Calu3 (cell line): ENCODE data around the gene ELMO1. TPM values are rescaled to one million over a fixed set of nuclear protein-coding genes. Genes with fewer than 3 reads are reported as not detected.

Experiments used
- BruUV-seq: library from RNA; stranded (reverse); fragments of 400-500 nt; replicated peaks from 2 replicates; lab custom pipeline; 2021; lab: Mats Ljungman, UMichigan
- CTCF ChIA-PET: fragments of 300-600 bp; sonication (Branson Sonifier 250); formaldehyde crosslinking; loops from one replicate; lab custom pipeline; 2022; ENCODE audit warnings: antibody characterized with exemption; lab: Charles Lee
- DNase-seq: peaks from one replicate; pipeline ENCODE4 v3.0.0; 2022
- H3K27ac Mint-ChIP-seq: one replicate; pipeline ENCODE4 v1.8.0; 2022; ENCODE audit warnings: mixed read lengths; ENCODE audit not compliant: unreplicated experiment
- H3K27me3 Mint-ChIP-seq: one replicate; pipeline ENCODE4 v1.8.0; 2022; ENCODE audit warnings: mixed read lengths; ENCODE audit not compliant: unreplicated experiment
- H3K36me3 Mint-ChIP-seq: one replicate; pipeline ENCODE4 v1.8.0; 2022; ENCODE audit warnings: mild to moderate bottlenecking, moderate library complexity, mixed read lengths; ENCODE audit not compliant: insufficient read depth, unreplicated experiment
- H3K4me1 Mint-ChIP-seq: one replicate; pipeline ENCODE4 v1.8.0; 2022; ENCODE audit warnings: mild to moderate bottlenecking, low read depth, mixed read lengths; ENCODE audit not compliant: unreplicated experiment
- H3K4me3 Mint-ChIP-seq: one replicate; pipeline ENCODE4 v1.8.0; 2022; ENCODE audit warnings: mild to moderate bottlenecking, low read depth, moderate library complexity, mixed read lengths; ENCODE audit not compliant: unreplicated experiment
- H3K9me3 Mint-ChIP-seq: one replicate; pipeline ENCODE4 v1.8.0; 2022; ENCODE audit warnings: low read depth, mixed read lengths; ENCODE audit not compliant: unreplicated experiment
- CTCF ChIP-seq: fragments of 200-600 bp; IDR thresholded peaks from one replicate; pipeline ENCODE4 v1.8.0; 2022; ENCODE audit warnings: antibody characterized with exemption; ENCODE audit not compliant: unreplicated experiment
- intact Hi-C: fragments of 100-400 bp; cut with micrococcal nuclease; formaldehyde crosslinking; loops from one replicate; pipeline ENCODE4 v1.10.0; 2022; ENCODE audit not compliant: unreplicated experiment
- total RNA-seq: library from RNA; stranded (reverse); gene quantifications from 2 replicates; pipeline ENCODE4 v1.2.3, GENCODE V29; 2022

Gene ELMO1
- total RNA-seq, 1 experiment from 2014 or later: not detected

DNA sequence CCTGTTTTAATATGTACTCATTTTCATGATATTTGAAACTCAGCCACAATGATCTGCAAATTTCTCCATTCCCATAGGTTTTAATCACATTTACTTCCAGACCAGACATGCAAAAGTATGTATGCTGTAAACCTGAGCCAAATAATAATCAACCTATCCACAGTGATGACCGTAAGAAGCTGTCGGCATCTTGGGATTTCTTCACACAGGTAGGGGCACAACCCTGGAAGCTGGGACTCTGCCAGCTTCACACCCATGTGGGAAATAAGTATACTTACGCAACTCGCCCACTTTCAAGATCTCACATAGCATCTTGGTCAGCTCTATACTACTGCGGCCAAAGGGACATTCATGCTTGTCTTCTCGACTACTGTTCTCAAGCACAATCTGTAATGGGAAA, 352.3 kb downstream of the ELMO1 start:
- no peaks in the 10 kb centered on the region for H3K9me3 Mint-ChIP-seq
- no peak overlapping the region for H3K4me3 Mint-ChIP-seq
- no TSS peak for BruUV-seq
- CTCF ChIA-PET: no interaction called here
- no peaks in the 10 kb centered on the region for H3K4me1 Mint-ChIP-seq
- TF ChIP-seq CTCF: no peak
- H3K36me3 Mint-ChIP-seq: no peaks in the 10 kb centered on the region
- intact Hi-C loops: no loop called here
- DNase-seq: no peak
- no peak overlapping the region for H3K27ac Mint-ChIP-seq
- H3K27me3 Mint-ChIP-seq: no peaks in the 10 kb centered on the region

DNA sequence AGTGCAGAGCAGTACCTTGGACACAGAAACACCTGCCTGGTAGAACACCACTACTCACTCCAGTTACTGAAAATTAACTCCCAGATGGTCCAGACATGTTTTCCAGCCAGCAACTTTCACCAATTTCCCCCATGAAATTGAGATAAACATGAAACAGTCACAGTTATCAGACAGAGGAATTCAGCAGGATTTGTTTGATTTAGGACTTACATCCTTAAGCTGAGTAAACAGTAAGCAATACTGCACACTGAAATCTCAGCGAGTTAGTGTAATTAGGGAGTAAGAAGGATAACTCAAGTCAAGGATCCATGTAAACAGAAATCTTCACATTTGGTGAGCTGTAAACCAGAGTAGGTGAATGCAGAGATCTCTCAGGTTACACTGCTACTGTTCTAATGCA, 353.5 kb downstream of the ELMO1 start:
- no peak overlapping the region for H3K27ac Mint-ChIP-seq
- CTCF ChIA-PET: no interaction called here

DNA sequence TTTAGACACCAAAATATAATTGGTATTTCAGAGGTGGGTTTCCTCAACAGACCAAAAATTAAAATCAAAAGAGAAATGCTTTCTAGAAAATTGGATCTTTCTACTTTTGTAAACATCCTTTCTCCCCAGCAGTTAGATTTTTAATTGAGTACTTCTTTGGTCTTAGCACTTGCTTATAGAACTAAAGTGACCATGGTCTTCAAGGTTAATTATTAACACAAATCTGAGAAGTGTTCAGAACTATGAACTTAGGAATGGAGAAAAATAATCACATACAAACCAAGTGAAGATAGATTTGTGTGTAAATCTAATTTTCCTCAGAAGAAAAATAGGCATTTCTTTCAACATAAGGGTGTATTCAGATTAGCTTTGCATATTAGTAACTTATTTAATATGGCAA, 355.4 kb downstream of the ELMO1 start:
- no peaks in the 10 kb centered on the region for H3K36me3 Mint-ChIP-seq
- H3K4me3 Mint-ChIP-seq: no peak overlapping the region

More for the DNA sequence above, 353.5 kb downstream of the ELMO1 start:
- intact Hi-C loops: no loop called here
- no peaks in the 10 kb centered on the region for H3K27me3 Mint-ChIP-seq
- H3K4me3 Mint-ChIP-seq: no peak overlapping the region
- DNase-seq: no peak
- no TSS peak for BruUV-seq
- H3K4me1 Mint-ChIP-seq: peaks cover 8% of the 10 kb centered on the region
- H3K36me3 Mint-ChIP-seq: no peaks in the 10 kb centered on the region
- H3K9me3 Mint-ChIP-seq: no peaks in the 10 kb centered on the region
- no peak for TF ChIP-seq CTCF

GRCh38 chr7:37092548-37092947, 356.1 kb downstream of the ELMO1 start:
- CTCF ChIA-PET: no interaction called here

More for the DNA sequence above, 355.4 kb downstream of the ELMO1 start:
- Mint-ChIP-seq H3K27me3 (no peaks in the 10 kb centered on the region), H3K4me1 (peaks cover 12% of the 10 kb centered on the region), H3K27ac (no peak overlapping the region), H3K9me3 (no peaks in the 10 kb centered on the region)
- intact Hi-C loops: no loop called here
- CTCF ChIA-PET: no interaction called here
- no peak for TF ChIP-seq CTCF
- no peak for DNase-seq
- BruUV-seq: no TSS peak

More at GRCh38 chr7:37092548-37092947, 356.1 kb downstream of the ELMO1 start:
- no peak overlapping the region for H3K4me3 Mint-ChIP-seq
- H3K4me1 Mint-ChIP-seq: peaks cover 12% of the 10 kb centered on the region
- H3K27me3 Mint-ChIP-seq: no peaks in the 10 kb centered on the region
- H3K27ac Mint-ChIP-seq: no peak overlapping the region
- intact Hi-C loops: no loop called here
- no peaks in the 10 kb centered on the region for H3K36me3 Mint-ChIP-seq
- BruUV-seq: no TSS peak
- H3K9me3 Mint-ChIP-seq: no peaks in the 10 kb centered on the region
- no peak for DNase-seq
- no peak for TF ChIP-seq CTCF
